ENCODE data around the gene MYO9B.

DNA sequence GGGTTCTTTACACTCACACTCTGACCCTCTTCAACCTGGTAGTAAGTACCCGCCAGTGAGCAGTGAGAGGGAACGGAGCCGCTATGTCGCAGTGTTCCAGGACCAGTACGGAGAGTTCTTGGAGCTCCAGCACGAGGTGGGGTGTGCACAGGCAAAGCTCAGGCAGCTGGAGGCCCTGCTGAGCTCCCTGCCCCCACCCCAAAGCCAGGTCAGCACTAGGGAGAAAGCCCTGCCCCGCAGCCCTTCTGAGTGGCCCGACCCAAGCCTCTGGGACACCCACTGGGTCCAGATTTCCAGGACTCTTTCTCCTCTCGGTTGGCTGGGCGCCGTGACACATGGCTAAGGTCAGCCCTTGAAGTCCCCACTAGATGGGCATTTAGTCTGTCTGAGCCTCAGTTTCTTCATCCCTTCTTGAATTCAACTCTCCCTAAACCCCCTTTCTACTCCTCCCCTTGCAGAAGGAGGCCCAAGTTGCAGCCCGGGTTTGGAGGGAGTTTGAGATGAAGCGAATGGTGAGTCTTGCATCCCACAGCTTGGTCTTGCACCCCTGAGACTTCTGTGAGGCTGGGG is 152.3 kb downstream of the MYO9B start:
- TF ChIP-seq POLR2AphosphoS5 (IDR thresholded peaks at IDR 0.05; ENCODE audit: borderline replicate concordance, low read depth, low read length) (no peak), EZH2 (IDR thresholded peaks at IDR 0.05) (no peak), FOXP2 (optimal IDR thresholded peaks at IDR 0.05; ENCODE audit: control extremely low read depth, extremely low read length, insufficient read depth) (no peak)
